ENCODE results near the gene KPNA1. TPM values are rescaled to one million over a fixed set of nuclear protein-coding genes. Genes with fewer than 3 reads are reported as not detected.

The KPNA1 gene
- polyA plus RNA-seq, 3 donors: 18.0 to 41.2 (median 38.5) TPM

DNA sequence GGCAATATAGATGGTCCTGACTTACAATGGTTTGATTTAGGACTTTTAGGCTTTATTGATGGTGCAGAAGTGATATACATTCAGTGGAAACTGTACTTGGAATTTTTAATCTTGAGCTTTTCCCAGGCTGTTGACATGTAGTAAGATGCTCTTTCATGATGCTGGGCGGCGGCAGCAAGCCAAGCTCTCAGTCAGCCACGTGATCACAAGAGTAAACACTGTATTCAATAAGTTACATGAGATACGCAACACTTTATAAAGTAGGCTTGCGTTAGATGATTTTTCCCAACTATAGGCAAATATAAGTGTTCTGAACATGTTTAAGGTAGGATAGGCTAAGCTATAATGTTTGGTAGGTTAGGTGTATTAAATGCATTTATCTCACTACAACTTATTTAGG is 31.4 kb upstream of the KPNA1 start:
- TF ChIP-seq, protein P1, sequence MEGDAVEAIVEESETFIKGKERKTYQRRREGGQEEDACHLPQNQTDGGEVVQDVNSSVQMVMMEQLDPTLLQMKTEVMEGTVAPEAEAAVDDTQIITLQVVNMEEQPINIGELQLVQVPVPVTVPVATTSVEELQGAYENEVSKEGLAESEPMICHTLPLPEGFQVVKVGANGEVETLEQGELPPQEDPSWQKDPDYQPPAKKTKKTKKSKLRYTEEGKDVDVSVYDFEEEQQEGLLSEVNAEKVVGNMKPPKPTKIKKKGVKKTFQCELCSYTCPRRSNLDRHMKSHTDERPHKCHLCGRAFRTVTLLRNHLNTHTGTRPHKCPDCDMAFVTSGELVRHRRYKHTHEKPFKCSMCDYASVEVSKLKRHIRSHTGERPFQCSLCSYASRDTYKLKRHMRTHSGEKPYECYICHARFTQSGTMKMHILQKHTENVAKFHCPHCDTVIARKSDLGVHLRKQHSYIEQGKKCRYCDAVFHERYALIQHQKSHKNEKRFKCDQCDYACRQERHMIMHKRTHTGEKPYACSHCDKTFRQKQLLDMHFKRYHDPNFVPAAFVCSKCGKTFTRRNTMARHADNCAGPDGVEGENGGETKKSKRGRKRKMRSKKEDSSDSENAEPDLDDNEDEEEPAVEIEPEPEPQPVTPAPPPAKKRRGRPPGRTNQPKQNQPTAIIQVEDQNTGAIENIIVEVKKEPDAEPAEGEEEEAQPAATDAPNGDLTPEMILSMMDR (IDR thresholded peaks at IDR 0.05): no peak
- intact Hi-C loops (cut with micrococcal nuclease): no loop called here

DNA sequence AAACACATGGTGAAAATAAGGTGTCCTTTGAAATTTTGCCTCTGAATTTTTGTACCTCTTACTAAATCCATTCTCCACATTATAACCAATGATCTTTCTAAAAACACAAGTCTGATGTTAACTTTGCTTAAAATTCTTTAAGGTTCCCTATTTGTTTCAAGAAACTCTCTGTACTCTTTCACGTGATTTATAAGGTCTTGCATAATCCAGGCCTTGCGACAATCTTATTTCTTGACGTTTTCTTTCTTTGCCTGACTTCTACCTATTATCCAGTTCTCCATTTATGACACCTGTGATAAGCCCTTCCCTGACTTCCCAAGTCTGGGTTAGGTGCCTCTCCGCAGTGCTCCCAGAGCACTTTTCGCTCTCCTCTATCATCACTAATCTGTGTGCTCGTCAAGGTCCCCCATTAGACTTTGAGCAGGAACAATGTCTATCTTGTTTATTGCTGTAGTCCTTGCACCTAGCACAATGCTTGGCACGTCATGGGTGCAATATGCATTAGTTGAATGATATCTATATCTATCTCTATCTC is 24.3 kb upstream of the KPNA1 start:
- intact Hi-C loops (cut with micrococcal nuclease): no loop called here
- Histone ChIP-seq H3K27ac (ENCODE audit: low read depth in 1 of 2, low read length in 2 of 2) (peak overlapping the region in 1 of 2 donors; percentile 69), H3K36me3 (replicated peaks in 1 of 2; ENCODE audit: control insufficient read depth in 1 of 2, insufficient read depth in 2 of 2, low read length in 2 of 2) (peaks cover 57 to 89% of the 10 kb centered on the region in 2 donors)

More for the DNA sequence above, 31.4 kb upstream of the KPNA1 start:
- no peaks in the 10 kb centered on the region for H3K27me3 ChIP-seq (ENCODE audit: control insufficient read depth in 2 of 2, insufficient read depth in 2 of 2, low read length in 2 of 2)
- H3K9ac ChIP-seq (ENCODE audit: insufficient read depth, low read length, poor library complexity, severe bottlenecking): no peak overlapping the region
- H3K4me3 ChIP-seq (replicated peaks in 1 of 3; ENCODE audit: low read depth in 2 of 3, low read length in 3 of 3): no peak overlapping the region
- no CpG with 5 or more reads among the region's 5 CpGs for WGBS (ENCODE audit: insufficient coverage)
- no peak overlapping the region for H3K4me3 Mint-ChIP-seq
- H3K4me1 ChIP-seq (ENCODE audit: control insufficient read depth in 1 of 2, insufficient read depth in 2 of 2, low read length in 2 of 2): no peaks in the 10 kb centered on the region
- no peak overlapping the region for H3K4me2 ChIP-seq (replicated peaks; ENCODE audit: extremely low read depth, low read length, poor library complexity, severe bottlenecking)
- no peak overlapping the region for H3K27ac ChIP-seq (ENCODE audit: low read depth in 1 of 2, low read length in 2 of 2)
- no peak for DNase-seq
- no peak overlapping the region for H3K27ac Mint-ChIP-seq
- H3K9me3 Mint-ChIP-seq: peaks cover 0 to 5% (median 0%) of the 10 kb centered on the region in 7 donors
- H3K36me3 ChIP-seq (replicated peaks in 1 of 2; ENCODE audit: control insufficient read depth in 1 of 2, insufficient read depth in 2 of 2, low read length in 2 of 2): peaks cover 81 to 95% of the 10 kb centered on the region in 2 donors
- H3K79me2 ChIP-seq (ENCODE audit: insufficient read depth, low read length): no peaks in the 10 kb centered on the region
- peaks cover 17% of the 10 kb centered on the region for H4K20me1 ChIP-seq (ENCODE audit: insufficient read depth, low read length)
- no peaks in the 10 kb centered on the region for H3K9me3 ChIP-seq (replicated peaks in 1 of 2; ENCODE audit: control insufficient read depth in 1 of 2, insufficient read depth in 1 of 2, low read length in 2 of 2)
- no peaks in the 10 kb centered on the region for H3K4me1 Mint-ChIP-seq
- no peak overlapping the region for H2AFZ ChIP-seq (ENCODE audit: insufficient read depth, low read depth, low read length, poor library complexity, severe bottlenecking)
- H3K27me3 Mint-ChIP-seq (ENCODE audit: low read depth in 3 of 3): no peaks in the 10 kb centered on the region
- peaks cover 83 to 93% of the 10 kb centered on the region in 2 donors for H3K36me3 Mint-ChIP-seq

More for the DNA sequence above, 24.3 kb upstream of the KPNA1 start:
- Histone ChIP-seq H3K4me1 (ENCODE audit: control insufficient read depth in 1 of 2, insufficient read depth in 2 of 2, low read length in 2 of 2) (peaks cover 10 to 27% of the 10 kb centered on the region in 2 donors), H2AFZ (ENCODE audit: insufficient read depth, low read depth, low read length, poor library complexity, severe bottlenecking) (no peak overlapping the region), H3K79me2 (ENCODE audit: insufficient read depth, low read length) (no peaks in the 10 kb centered on the region), H3K27me3 (ENCODE audit: control insufficient read depth in 2 of 2, insufficient read depth in 2 of 2, low read length in 2 of 2) (no peaks in the 10 kb centered on the region), H3K4me3 (replicated peaks in 1 of 3; ENCODE audit: low read depth in 2 of 3, low read length in 3 of 3) (no peak overlapping the region), H3K9me3 (replicated peaks in 1 of 2; ENCODE audit: control insufficient read depth in 1 of 2, insufficient read depth in 1 of 2, low read length in 2 of 2) (no peaks in the 10 kb centered on the region), H4K20me1 (ENCODE audit: insufficient read depth, low read length) (peaks cover 19% of the 10 kb centered on the region), H3K4me2 (replicated peaks; ENCODE audit: extremely low read depth, low read length, poor library complexity, severe bottlenecking) (no peak overlapping the region), H3K9ac (ENCODE audit: insufficient read depth, low read length, poor library complexity, severe bottlenecking) (no peak overlapping the region)
- DNase-seq: peak; percentile 38 to 71 (median 60)
- peaks cover 0 to 1% (median 0%) of the 10 kb centered on the region in 3 donors for H3K27me3 Mint-ChIP-seq (ENCODE audit: low read depth in 3 of 3)
- peak overlapping the region; percentile 54 to 91 (median 88) for H3K27ac Mint-ChIP-seq
- peak overlapping the region in 1 of 2 donors; percentile 52 for H3K4me3 Mint-ChIP-seq
- peaks cover 71 to 86% of the 10 kb centered on the region in 2 donors for H3K36me3 Mint-ChIP-seq
- 36% methylated on average over 5 of the region's 7 CpGs for WGBS (ENCODE audit: insufficient coverage)
- TF ChIP-seq, protein P1 (IDR thresholded peaks at IDR 0.05): no peak
- peaks cover 0 to 4% (median 0%) of the 10 kb centered on the region in 7 donors for H3K9me3 Mint-ChIP-seq
- peaks cover 22% of the 10 kb centered on the region for H3K4me1 Mint-ChIP-seq
